GM18951 (cell line): ENCODE results near the gene ANKRD27.
"Not testable (repeated sequence)": the region's sequence is repeated elsewhere in the genome, so short reads cannot be mapped to it uniquely, and the experiment has no call there.

Experiments used
- POLR2A ChIP-seq: IDR thresholded peaks from 4 replicates; pipeline ENCODE4 v1.6.1; 2011; ENCODE audit warnings: mild to moderate bottlenecking; ENCODE audit not compliant: insufficient read length, insufficient read depth; ENCODE audit errors: extremely low read depth
- in situ Hi-C: fragments of 300-500 bp; cut with MboI; formaldehyde crosslinking; loops from one replicate; pipeline ENCODE4 v1.12.0; 2022; ENCODE audit warnings: low sequenced_read_pairs, mixed read lengths, inconsistent platforms; ENCODE audit not compliant: unreplicated experiment

The ANKRD27 gene

DNA sequence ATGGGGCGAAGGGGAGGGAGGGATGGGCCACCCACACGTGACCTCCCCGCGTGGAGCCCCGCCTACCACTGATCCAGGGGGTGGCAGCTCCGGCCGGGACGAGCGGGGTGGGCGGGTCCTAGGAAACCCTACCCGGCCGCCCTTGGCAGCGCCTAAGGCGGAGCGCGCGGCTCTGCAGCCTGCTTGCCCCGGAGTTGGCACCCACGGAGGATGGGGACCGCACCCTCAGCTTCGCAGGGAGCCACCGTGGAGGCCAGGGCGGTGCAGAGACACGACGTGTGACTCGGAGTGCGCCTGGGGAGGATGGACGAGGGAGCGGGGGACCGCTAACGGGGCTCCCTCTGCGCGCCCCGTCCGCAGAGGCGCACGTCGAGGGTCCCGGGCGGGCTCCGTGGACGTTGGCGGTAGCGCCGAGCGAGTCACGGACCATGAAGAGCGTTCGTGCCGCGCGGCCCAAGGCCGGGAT, 773 bp upstream of the ANKRD27 start, which contains the start of gene RGS9BP:
Gene RGS9BP, plus strand, starts transcription at position 129 of the 466 bp plus-strand sequence. CDS start 416 bp downstream, outside the sequence.
- in situ Hi-C loops: no loop called here
- no peak for TF ChIP-seq POLR2A

DNA sequence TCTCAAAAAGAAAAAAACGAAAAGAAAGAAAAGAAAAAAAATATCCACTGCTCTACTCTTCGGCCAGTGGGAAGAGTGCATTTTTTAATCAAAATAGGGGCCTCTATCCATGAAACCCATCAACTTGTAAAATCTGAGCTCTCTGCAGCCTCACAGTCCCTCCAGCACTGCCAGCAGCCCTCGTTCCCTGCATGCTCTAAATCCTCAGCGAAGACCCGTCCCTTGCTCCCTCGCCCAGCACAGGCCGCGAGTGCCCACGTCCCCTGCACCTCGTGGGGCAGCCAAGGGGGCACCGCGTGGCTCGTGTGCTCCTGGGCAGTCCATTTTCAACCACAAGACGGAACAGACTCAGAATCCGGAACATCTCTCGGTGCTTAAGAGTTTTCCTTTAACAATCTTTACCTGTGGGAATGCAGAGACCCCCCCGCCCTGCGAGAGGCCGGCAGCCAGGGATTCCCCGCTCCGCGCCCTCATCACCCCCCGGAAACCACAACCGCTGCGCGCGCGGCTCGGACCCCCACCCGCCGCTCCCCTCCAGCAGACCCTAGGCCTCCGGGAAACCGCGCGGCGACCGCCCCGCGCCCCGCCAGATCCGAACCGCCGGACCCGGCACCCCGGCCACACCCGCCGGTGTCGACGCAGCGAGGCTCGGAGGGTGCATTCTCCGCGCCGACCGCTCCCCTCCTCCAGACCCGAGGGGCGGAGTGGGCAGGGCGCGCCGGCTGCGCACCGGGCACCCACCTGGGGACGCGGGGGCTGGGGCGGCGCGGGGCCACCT, 638 bp downstream of the ANKRD27 start:
- in situ Hi-C loops: no loop called here

DNA sequence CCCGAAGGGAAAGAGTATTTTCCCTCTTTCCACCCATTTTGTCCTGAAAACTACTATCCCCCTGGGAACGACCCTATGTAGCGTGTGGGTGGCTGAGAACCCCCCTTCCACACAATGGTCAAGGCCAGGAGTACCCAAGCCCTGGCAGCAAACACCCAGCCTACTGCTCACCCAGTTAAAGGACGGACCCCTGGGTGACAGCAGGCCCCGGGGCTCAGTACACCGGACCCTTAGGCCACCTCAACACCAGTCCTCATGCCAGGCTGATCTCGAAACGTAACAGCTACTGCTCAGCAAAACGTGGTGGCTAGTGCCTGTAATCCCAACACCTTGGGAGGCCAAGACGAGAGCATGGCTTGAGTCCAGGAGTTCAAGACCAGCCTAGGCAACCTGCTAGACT, 1.4 kb downstream of the ANKRD27 start:
- in situ Hi-C loops: no loop called here
- no peak for TF ChIP-seq POLR2A

More for the DNA sequence above, 638 bp downstream of the ANKRD27 start:
- TF ChIP-seq POLR2A: no peak

DNA sequence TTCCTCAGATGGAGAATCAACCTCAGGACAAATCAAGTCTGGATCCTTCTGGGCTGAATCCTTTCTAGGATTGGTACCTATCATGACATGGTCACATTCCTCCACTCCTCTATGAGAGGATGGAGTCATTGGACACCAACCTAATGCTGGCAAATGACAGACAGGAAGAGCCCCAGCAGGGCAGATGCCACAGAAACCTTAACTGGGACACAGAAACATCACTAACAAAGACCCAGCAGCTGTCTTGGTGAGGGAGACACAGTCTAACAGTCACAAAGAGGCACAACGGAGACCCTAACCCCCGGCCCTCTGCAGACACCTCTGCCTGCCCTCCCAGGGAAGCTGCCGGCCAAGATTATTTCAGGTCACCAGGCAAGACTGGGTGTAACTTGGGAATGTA, 2.1 kb downstream of the ANKRD27 start:
- TF ChIP-seq POLR2A: no peak
- in situ Hi-C loops: no loop called here

DNA sequence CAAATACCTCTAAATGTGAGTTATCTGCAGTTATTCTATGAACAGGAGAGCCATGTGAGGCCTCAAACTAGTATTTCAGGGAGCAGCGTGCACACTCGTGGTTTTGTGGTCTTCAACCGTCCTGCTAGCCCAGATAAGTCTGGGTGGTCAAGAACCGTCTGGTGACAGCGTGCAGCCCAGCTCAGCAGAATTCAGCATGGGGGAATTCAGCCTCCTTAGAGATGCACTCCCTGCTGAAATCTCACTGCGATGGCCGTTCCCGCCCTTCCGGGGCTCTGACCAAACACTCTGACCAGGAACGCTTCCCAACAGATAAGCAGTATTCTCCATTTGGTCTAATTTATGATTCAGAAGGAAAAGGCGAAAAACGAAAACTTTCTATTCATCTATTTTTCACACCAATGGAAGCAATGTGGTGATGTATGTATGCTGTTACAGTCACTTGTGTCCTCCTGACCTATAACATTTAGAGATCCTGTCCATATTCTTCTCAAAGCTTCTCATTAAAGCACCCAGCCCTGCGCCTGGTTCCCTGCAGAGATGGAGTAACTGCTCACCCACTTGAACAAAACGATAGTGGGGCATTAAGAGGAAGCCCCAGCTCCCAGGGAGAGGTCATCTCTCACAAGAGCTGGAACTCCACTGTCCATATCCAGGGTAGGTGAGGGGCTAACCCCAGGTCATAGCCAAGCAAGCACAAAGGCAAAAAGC, 2.9 kb downstream of the ANKRD27 start:
- in situ Hi-C loops: no loop called here
- no peak for TF ChIP-seq POLR2A

DNA sequence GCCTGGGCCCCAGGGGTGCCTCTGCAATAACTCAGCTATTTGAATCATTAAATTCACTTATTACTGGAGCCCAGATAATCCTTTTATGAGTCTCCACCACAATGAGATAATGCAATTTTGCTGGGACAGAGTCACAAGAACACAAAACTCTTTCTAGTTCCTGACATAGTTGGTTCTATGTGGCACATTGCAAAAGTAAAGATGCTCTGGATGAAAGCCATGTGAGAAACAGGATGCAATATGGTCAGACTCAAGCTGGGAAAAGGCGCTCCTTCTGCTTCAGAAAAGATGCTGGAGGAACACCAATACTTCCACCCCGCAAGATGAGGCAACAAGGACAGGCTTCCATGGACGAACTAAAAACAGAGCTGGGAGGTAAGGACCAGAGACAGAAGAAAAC, 5.7 kb downstream of the ANKRD27 start:
- in situ Hi-C loops: no loop called here
- TF ChIP-seq POLR2A: no peak

DNA sequence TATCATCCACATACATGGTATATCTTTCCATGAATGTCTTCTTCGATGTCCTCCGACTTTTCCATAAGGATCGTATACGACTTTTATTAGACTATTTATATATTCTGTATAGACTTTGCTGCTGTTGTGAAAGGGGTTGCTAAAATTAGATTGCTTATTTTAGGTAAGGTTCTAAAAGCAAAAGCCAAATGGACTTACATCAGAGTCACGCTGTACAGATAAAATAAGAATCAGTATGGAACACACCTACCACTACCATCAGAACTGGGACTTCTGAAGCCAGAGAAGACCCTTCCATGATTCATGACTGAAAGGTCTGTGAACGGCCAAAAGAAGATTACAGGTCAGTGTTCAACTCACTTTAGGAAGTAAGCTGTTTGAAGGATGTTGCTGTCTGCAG, 8.9 kb downstream of the ANKRD27 start:
- TF ChIP-seq POLR2A: no peak
- in situ Hi-C loops: no loop called here

DNA sequence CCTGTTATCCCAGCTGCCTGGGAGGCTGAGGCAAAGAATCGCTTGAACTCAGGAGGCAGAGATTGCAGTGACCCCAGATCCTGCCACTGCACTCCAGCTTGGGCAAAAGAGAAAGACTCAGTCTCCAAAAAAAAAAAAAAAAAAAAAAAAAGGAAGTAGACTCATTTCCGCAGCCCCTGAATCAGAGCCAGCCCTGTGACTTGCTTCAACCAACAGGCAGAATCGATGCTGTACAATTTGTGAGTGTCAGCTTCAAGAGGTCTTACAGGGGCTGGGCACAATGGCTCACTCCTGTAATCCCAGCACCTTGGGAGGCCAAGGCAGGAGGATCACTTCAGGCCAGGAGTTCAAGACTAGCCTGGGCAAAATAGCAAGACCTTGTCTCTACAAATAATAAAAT, 12.8 kb downstream of the ANKRD27 start:
- no peak for TF ChIP-seq POLR2A
- in situ Hi-C loops: no loop called here

DNA sequence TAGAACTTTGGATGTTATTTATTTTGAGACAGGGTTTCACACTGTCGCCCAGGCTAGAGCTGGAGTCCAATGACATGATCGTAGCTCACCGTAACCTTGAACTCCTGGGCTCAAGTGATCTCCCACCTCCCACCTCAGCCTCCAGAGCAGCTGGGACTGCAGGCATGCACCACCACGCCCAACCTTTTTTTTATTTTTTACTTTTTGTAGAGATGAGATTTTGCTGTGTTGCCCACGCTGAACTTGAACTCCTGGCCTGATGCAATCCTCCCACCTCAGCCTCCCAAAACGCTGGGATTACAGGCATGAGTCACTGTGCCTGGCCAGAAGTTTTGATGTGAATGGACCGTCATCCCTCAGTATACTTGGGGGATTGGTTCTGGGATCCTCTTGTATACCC, 13.7 kb downstream of the ANKRD27 start:
- in situ Hi-C loops: no loop called here
- no peak for TF ChIP-seq POLR2A

DNA sequence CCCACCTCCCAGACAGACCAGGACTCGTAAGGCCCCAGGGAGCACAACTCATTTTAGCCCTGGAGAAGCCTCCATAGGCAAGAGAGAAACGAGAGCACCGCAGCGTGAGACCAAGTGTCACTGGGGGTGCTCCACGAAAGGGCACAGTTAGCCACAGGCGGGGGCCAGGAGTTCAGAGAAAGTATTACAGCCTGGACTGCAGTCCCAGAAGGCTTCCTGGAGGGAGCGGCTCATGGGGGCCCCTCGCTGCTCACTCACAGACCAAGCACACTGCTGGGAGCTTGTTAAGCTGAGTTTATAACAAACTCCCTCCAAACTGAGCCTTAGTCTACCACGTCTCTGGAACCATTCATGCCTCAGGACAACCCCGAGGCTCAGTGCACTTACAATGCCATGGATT, 16.5 kb downstream of the ANKRD27 start:
- in situ Hi-C loops: no loop called here
- TF ChIP-seq POLR2A: no peak

DNA sequence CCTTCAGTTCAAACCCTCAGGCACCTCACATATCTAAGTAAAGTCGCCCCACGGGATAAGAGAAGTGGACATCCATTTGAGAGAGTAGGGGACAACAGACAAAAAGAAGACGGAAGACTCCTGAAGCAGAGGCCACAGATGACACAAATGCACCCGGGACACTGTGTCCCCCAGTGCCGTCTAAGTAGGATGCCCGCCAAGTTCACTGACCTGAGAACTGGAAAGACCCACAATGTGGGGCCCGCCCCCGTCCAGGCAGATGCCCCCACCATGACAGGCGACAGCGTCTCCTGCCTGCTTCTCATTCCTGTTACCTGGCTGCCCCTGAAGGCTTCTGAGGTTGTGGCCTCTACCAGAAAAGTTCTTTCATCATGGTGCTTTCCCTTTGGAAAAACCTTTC, 16.9 kb downstream of the ANKRD27 start:
- no peak for TF ChIP-seq POLR2A
- in situ Hi-C loops: no loop called here

DNA sequence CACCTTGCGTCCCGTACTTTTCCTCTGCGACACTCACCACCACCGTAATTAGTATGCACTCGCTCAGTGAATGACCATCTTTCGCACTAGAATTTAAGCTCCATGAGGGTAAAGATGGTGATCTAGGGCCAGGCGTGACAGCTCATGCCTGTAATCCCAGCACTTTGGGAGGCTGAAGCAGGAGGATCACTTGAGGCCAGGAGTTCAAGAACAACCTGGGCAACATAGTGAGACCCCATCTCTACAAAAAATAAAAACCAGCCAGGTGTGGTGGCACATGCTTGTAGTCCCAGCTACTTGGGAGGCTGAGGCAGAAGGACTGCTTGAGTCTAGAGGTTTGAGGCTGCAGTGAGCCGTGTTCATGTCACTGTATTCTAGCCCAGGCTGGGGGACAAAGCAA, 18.6 kb downstream of the ANKRD27 start:
- in situ Hi-C loops: not testable (repeated sequence)

DNA sequence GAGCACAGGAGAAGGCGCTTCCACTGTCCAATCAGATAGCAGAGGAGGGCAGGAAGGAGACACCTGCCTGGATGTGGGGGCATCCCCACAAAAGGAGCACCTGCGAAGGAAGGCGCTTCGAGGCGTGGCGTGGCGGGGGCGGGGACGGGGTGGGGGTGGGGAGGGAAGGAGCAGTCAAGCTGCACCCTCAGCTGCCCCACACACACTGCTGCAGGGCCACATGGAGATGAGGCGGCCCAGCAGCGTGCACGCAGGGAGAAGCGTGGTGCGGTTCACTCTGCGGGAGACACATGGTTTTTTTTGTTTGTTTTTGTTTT, 21.4 kb downstream of the ANKRD27 start:
- TF ChIP-seq POLR2A: no peak
- in situ Hi-C loops: no loop called here

DNA sequence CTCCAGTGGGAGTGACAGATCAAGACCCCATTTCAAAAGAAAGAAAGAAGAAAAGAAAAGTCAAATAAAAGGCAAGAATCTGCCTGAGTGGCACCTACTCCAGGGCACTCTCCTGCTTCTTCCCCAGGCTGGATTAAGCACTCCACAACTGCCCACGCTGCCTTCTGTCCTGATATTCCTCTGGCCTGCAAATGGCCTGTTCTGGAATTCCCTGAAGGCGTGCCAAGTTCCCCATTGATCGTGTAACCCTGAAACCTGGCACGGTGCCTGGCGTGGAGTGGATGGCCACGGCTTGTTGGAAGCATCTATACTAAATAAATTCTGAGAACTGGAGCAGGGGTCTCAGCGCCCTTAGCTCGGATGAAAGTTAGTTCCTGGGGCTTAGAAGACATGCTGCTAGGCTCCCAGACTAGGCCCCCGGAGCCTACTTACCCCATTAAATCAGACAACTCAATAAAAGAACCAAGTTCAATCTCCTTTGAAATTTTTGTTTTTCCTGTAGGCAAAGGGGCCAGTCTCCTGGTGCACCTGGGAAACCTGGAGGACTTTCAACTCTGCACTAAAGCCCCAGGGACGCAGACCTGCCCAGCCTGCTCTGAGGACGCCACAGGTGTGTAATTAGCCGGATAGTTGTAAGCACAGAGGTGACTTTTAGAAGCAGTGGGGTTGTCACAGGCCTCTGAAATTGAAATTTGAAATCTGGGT, 21.9 kb downstream of the ANKRD27 start:
- TF ChIP-seq POLR2A: no peak
- in situ Hi-C loops: no loop called here

DNA sequence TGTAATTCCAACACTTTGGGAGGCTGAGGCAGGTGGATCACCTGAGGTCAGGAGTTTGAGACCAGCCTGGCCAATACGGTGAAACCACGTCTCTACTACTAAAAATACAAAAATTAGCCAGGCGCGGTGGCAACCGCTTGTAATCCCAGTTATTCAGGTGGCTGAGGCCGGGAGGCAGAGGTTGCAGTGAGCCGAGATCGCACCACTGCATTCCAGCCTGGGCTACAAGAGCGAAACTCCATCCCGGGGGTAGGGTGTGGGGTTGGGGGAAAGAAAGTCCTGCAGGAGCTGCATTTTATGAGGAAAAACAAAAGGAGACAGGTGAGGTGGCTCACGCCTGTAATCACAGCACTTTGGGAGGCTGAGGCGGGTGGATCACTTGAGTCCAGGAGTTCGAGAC, 22.6 kb downstream of the ANKRD27 start:
- in situ Hi-C loops: not testable (repeated sequence)
